IMR-90 (cell line): ENCODE data around the gene SLCO2B1. TPM values are rescaled to one million over a fixed set of nuclear protein-coding genes. Genes with fewer than 3 reads are reported as not detected.

ENCODE experiments used
- ATAC-seq: fragments of 200-7000 bp; cut with Tn5 transposase; 2 replicates; pipeline ENCODE4 v1.9.1; 2020; ENCODE audit warnings: low read depth, mild to moderate bottlenecking, moderate library complexity
- BruUV-seq: library from RNA; stranded (reverse); fragments of 400-500 nt; replicated peaks from 2 replicates; lab custom pipeline; 2021; lab: Mats Ljungman, UMichigan
- CTCF ChIA-PET: fragments of 300-600 bp; formaldehyde crosslinking; extraction: SDS; loops from one replicate; lab custom pipeline; 2021; ENCODE audit warnings: antibody characterized with exemption; lab: Yijun Ruan, JAX
- POLR2A ChIA-PET: fragments of 300-600 bp; sonication (Branson Sonifier 250); formaldehyde crosslinking; loops from one replicate; lab custom pipeline; 2022; ENCODE audit warnings: antibody characterized with exemption; ENCODE audit not compliant: unreplicated experiment; lab: Charles Lee
- DNase-seq: peaks from one replicate; pipeline ENCODE4 v3.0.0; 2013
- H2AFZ ChIP-seq: replicated peaks from 2 replicates; pipeline ENCODE3; 2013; ENCODE audit warnings: low read length, mild to moderate bottlenecking; ENCODE audit not compliant: poor library complexity
- H2AK5ac ChIP-seq: 2 replicates; pipeline ENCODE4 v1.6.1; 2013; ENCODE audit warnings: low read depth, low read length, inconsistent platforms
- H2AK9ac ChIP-seq: replicated peaks from 2 replicates; pipeline ENCODE3; 2013; ENCODE audit warnings: mild to moderate bottlenecking, low read depth, low read length, moderate library complexity; ENCODE audit not compliant: poor library complexity
- H2BK120ac ChIP-seq: 2 replicates; pipeline ENCODE4 v1.6.1; 2013; ENCODE audit warnings: low read depth, low read length, inconsistent platforms
- H2BK15ac ChIP-seq: 3 replicates; pipeline ENCODE4 v1.6.1; 2013; ENCODE audit warnings: low read depth, low read length, inconsistent platforms
- H2BK20ac ChIP-seq: 2 replicates; pipeline ENCODE4 v1.6.1; 2013; ENCODE audit warnings: low read depth, mild to moderate bottlenecking, inconsistent platforms, low read length, moderate library complexity
- H2BK5ac ChIP-seq: 2 replicates; pipeline ENCODE4 v1.6.1; 2013; ENCODE audit warnings: mild to moderate bottlenecking, low read depth, low read length, inconsistent platforms; ENCODE audit not compliant: poor library complexity, severe bottlenecking
- H3K14ac ChIP-seq: replicated peaks from 2 replicates; pipeline ENCODE4 v1.6.1; 2013; ENCODE audit warnings: low read depth, low read length, inconsistent platforms
- H3K18ac ChIP-seq: 2 replicates; pipeline ENCODE4 v1.6.1; 2013; ENCODE audit warnings: low read depth, low read length, control low read depth
- H3K23ac ChIP-seq: 2 replicates; pipeline ENCODE4 v1.6.1; 2013; ENCODE audit warnings: low read depth, low read length, inconsistent platforms
- H3K27ac ChIP-seq: 2 replicates; pipeline ENCODE4 v1.5.1; 2013; ENCODE audit warnings: mild to moderate bottlenecking, control low read depth, low read length; ENCODE audit not compliant: insufficient read depth
- H3K27me3 ChIP-seq: 2 replicates; pipeline ENCODE4 v1.6.1; 2013; ENCODE audit warnings: low read length; ENCODE audit not compliant: control insufficient read depth, insufficient read depth
- H3K36me3 ChIP-seq: 2 replicates; pipeline ENCODE4 v1.6.1; 2013; ENCODE audit warnings: low read length, mixed read lengths; ENCODE audit not compliant: control insufficient read depth, insufficient read depth
- H3K4ac ChIP-seq: 2 replicates; pipeline ENCODE4 v1.6.1; 2013; ENCODE audit warnings: low read depth, low read length, inconsistent platforms
- H3K4me1 ChIP-seq: 2 replicates; pipeline ENCODE4 v1.6.1; 2013; ENCODE audit warnings: low read length, mixed read lengths; ENCODE audit not compliant: control insufficient read depth, insufficient read depth
- H3K4me2 ChIP-seq: 2 replicates; pipeline ENCODE4 v1.6.1; 2013; ENCODE audit warnings: low read depth, mild to moderate bottlenecking, control low read depth, low read length, moderate library complexity
- H3K4me3 ChIP-seq: 2 replicates; pipeline ENCODE4 v1.5.1; 2013; ENCODE audit warnings: low read depth, mild to moderate bottlenecking, control low read depth, low read length, moderate library complexity; ENCODE audit not compliant: insufficient read depth
- H3K56ac ChIP-seq: 2 replicates; pipeline ENCODE4 v1.6.1; 2013; ENCODE audit warnings: low read length, inconsistent platforms; ENCODE audit not compliant: insufficient read depth; ENCODE audit errors: extremely low read depth
- H3K79me1 ChIP-seq, 2 experiments: 2 replicates each; pipeline ENCODE4 v1.6.1; 2013; ENCODE audit warnings: low read length in 2 of 2, inconsistent platforms in 1 of 2, low read depth in 1 of 2
- H3K9ac ChIP-seq: 2 replicates; pipeline ENCODE4 v1.6.1; 2013; ENCODE audit warnings: low read depth, low read length, control low read depth
- H3K9me1 ChIP-seq: 2 replicates; pipeline ENCODE4 v1.6.1; 2013; ENCODE audit warnings: low read length, inconsistent platforms; ENCODE audit not compliant: insufficient read depth
- H3K9me3 ChIP-seq: 2 replicates; pipeline ENCODE4 v1.6.1; 2013; ENCODE audit warnings: low read length; ENCODE audit not compliant: control insufficient read depth, insufficient read depth
- H4K20me1 ChIP-seq: 2 replicates; pipeline ENCODE4 v1.6.1; 2013; ENCODE audit warnings: low read length, inconsistent platforms; ENCODE audit not compliant: insufficient read depth
- H4K5ac ChIP-seq: 2 replicates; pipeline ENCODE4 v1.6.1; 2013; ENCODE audit warnings: mild to moderate bottlenecking, low read depth, low read length, control low read depth
- H4K8ac ChIP-seq, 2 experiments: 2 replicates each; pipeline ENCODE4 v1.6.1; 2013; ENCODE audit warnings: low read depth in 2 of 2, low read length in 2 of 2, control low read depth in 1 of 2, inconsistent platforms in 1 of 2
- H4K91ac ChIP-seq: 2 replicates; pipeline ENCODE4 v1.6.1; 2013; ENCODE audit warnings: low read depth, low read length, inconsistent platforms; ENCODE audit not compliant: insufficient read depth
- CEBPB ChIP-seq: IDR thresholded peaks from 2 replicates; pipeline ENCODE4 v1.6.1; 2012; ENCODE audit warnings: low read depth, low read length, improper control_type of control experiment
- MXI1 ChIP-seq: IDR thresholded peaks from 2 replicates; pipeline ENCODE4 v1.6.1; 2012; ENCODE audit warnings: low read depth, mild to moderate bottlenecking, low read length, moderate library complexity, borderline replicate concordance
- RFX5 ChIP-seq: IDR thresholded peaks from 2 replicates; pipeline ENCODE4 v1.8.0; 2012; ENCODE audit warnings: low read depth, mild to moderate bottlenecking, low read length, moderate library complexity
- WGBS, 2 experiments: methylation state at CpG; one replicate each; pipeline versions ENCODE4 v1.1.5 to v1.1.7; 2013; ENCODE audit warnings: missing lambda C conversion rate in 2 of 2; ENCODE audit not compliant: insufficient read length in 1 of 2; ENCODE audit errors: extremely low coverage in 2 of 2; 5-methylcytosine and 5-hydroxymethylcytosine counted together
- dilution Hi-C: fragments of 300-500 bp; cut with HindIII; formaldehyde crosslinking; loops from one replicate; pipeline ENCODE4 v1.14.3; 2018; ENCODE audit warnings: low sequenced_read_pairs; ENCODE audit not compliant: unreplicated experiment
- in situ Hi-C: fragments of 300-500 bp; cut with MboI; formaldehyde crosslinking; loops from 3 replicates; pipeline ENCODE4 v1.14.3; 2019; ENCODE audit warnings: low sequenced_read_pairs, inconsistent platforms, mixed read lengths
- intact Hi-C: fragments of 100-400 bp; cut with micrococcal nuclease; formaldehyde crosslinking; loops from 2 replicates; pipeline ENCODE4 v1.10.0; 2022
- polyA plus RNA-seq, 3 experiments: library from polyadenylated mRNA; depleted of rRNA; stranded (reverse); fragments of >200 nt; gene quantifications; 2 replicates each; pipeline ENCODE4 v1.2.3, GENCODE V29; 2012; ENCODE audit warnings: low replicate concordance in 1 of 3
- total RNA-seq: library from RNA; depleted of rRNA; stranded (reverse); fragments of >200 nt; gene quantifications from 2 replicates; pipeline ENCODE4 v1.2.3, GENCODE V29; 2012

The SLCO2B1 gene
- total and polyA plus RNA-seq, 2 of the 4 experiments (the other 2 are of a cell fraction), result not detected

DNA sequence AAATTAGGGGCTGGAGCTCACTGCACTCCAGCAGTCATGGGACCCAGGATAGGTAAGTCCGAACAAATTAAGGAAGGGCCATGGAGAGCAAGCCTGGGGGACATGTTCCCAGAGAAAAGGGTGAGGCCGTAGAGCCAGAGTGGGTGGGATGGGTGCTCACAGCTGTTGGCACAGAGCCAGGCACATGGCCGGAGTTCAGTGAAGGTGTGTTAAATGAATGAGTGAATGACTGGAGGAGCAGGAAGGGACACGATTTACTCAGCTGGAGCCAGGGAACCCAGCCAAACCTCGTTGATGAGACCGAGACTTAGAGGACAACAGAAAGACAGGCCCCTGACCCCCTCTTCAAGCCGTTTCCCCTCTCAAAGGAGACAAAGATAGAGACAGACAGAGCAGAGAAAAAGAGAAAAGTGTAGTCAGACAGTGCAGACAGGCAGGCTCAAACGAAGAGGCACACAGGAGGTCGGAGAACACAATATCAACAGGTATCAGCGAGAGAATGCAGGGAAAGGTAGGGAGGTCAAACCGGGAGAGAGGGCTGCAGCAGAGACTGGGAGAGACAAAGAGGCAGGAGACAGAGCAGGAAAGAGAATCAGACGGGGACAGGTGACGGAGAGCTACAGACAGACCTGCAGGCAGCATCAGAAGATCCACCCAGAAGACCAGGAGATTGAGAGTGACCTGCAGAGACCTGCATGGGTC, 590 bp downstream of the SLCO2B1 start:
- dilution Hi-C loops (no loop called here), in situ Hi-C loops (no loop called here), intact Hi-C loops (no loop called here)
- Histone ChIP-seq H3K27me3 (peaks cover 65% of the 10 kb centered on the region), H2BK120ac (no peak overlapping the region), H2AFZ (no peak overlapping the region), H3K27ac (no peak overlapping the region), H2AK9ac (no peak overlapping the region), H3K14ac (no peak overlapping the region), H3K79me1 (no peaks in the 10 kb centered on the region), H3K56ac (no peak overlapping the region), H4K91ac (no peak overlapping the region), H3K4me2 (no peak overlapping the region), H2AK5ac (no peak overlapping the region), H4K5ac (no peak overlapping the region), H3K9ac (no peak overlapping the region), H3K9me3 (no peaks in the 10 kb centered on the region), H3K23ac (no peak overlapping the region), H3K4me1 (no peaks in the 10 kb centered on the region), H3K4ac (no peak overlapping the region), H4K8ac (no peak overlapping the region), H2BK5ac (no peak overlapping the region), H2BK15ac (no peak overlapping the region), H3K4me3 (no peak overlapping the region), H2BK20ac (no peak overlapping the region), H3K18ac (no peak overlapping the region), H3K9me1 (no peaks in the 10 kb centered on the region), H4K20me1 (no peaks in the 10 kb centered on the region), H3K36me3 (no peaks in the 10 kb centered on the region)
- CTCF ChIA-PET, result interaction anchor here (0.6 to 1.7 kb wide), 2 partner anchors 11 to 96 kb away, joined by 3 to 5 read pairs; no protein-coding TSS in a partner anchor
- POLR2A ChIA-PET, result no interaction called here
- 62% methylated on average over 8 of the region's 13 CpGs; no CpG with 5 or more reads in 1 of the 2 experiments for WGBS, 2 experiments
- ATAC-seq (no peak), DNase-seq (no peak)
- TF ChIP-seq RFX5, result no peak
- TF ChIP-seq CEBPB, result no peak
- TF ChIP-seq MXI1, result no peak
- BruUV-seq, result no TSS peak
